DMS114 treated with DMSO at 0.1 percent for 48 hours (cell line): ENCODE results near the gene EFTUD2.
"Not testable (repeated sequence)": the region's sequence is repeated elsewhere in the genome, so short reads cannot be mapped to it uniquely, and the experiment has no call there.

Experiments used
- DNase-seq: peaks from one replicate; lab custom pipeline; 2025; ENCODE audit not compliant: unreplicated experiment; lab: John Stamatoyannopoulos, UW

Gene EFTUD2

DNA sequence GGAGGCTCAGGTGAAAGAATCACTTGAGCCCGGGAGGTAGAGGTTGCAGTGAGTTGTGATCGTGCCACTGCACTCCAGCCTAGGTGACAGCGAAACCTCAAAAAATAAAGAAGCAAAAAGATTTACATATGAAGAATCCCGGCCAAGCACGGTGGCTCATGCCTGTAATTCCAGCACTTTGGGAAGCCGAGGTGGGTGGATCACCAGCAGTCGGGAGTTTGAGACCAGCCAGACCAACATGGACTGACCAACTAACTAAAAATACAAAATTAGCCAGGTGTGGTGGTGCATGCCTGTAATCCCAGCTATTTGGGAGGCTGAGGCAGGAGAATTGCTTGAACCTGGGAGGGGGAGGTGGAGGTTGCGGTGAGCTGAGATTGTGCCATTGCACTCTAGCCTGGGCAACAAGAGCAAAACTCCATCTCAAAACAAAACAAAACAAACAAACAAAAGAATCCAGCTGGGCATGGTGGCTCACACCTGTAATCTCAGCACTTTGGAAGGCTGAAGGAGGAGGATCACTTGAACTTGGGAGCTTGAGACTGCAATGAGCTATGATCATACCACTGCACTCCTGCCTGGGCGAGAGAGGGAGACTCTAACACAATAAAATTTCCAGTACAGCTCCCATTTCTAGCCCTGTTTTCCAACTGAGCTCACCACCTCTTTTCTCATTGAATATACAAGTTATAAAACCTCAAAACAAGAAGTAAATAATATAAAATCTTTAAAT, 90.4 kb downstream of the EFTUD2 start:
- DNase-seq, result not testable (repeated sequence)

DNA sequence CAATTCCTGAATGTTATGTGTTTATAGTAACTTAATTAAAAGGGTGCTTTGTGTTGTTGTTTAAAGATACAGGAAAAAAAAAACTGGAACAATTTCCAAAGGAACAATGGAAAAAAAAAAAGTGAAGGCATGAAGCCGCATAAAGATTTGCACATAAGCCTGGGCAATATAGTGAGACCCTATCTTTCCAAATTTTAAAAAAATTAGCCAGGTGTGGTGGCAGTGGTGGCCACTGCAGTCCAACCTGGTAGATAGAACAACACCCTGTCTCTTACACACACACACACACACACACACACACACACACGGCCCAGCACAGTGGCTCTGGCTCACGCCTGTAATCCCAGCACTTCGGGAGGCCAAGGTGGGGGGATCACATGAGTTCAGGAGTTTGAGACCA, 91.1 kb downstream of the EFTUD2 start:
- no peak for DNase-seq

DNA sequence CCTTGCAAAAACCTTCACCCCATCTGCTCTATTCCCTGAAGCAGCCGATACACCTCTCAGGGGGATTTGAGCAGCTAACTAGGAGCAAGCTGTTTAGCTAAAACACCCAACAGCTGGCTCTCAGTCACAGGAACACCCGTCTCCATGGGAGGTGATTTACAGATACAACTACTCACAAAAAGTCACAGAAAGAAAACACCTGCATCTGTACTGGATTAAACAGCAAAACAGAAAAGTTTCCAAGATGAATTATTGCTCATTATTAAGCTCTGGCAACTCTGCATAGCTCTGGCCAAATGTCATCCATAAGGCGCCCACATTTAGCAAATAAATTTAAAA, 91.5 kb downstream of the EFTUD2 start:
- no peak for DNase-seq

DNA sequence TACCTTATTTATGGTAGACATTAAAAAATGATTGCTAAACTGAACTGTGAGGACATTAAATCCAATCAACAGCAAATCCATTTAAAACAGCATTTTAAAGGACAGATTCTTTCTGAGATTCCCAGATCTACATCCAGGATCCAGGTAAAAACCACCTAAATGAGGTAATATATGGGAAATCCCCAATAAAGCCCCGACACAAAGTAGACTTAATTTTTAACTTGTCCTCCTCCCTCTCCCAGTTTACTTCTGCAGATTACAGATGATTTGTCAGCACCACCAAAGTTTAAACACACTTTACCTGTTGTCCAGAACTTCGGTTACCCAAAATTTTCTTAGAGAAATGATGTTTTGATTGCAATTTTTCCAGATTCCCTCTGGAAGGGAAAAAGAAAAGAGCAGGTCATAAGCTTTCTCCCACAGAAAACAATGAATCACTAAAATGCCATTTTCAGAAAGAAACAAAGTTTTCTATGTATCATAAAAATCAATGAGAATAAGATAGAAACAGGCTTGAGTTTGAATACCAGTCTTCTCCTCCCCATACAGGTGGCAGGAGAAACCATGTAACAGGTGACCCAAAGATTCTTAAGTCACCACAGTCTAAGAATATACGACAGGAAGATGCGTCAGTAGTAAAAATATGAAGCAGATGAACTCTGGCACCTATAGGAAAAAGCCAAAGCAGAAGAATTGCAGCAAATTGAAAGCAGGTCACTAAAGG, 92.0 kb downstream of the EFTUD2 start:
- no peak for DNase-seq

DNA sequence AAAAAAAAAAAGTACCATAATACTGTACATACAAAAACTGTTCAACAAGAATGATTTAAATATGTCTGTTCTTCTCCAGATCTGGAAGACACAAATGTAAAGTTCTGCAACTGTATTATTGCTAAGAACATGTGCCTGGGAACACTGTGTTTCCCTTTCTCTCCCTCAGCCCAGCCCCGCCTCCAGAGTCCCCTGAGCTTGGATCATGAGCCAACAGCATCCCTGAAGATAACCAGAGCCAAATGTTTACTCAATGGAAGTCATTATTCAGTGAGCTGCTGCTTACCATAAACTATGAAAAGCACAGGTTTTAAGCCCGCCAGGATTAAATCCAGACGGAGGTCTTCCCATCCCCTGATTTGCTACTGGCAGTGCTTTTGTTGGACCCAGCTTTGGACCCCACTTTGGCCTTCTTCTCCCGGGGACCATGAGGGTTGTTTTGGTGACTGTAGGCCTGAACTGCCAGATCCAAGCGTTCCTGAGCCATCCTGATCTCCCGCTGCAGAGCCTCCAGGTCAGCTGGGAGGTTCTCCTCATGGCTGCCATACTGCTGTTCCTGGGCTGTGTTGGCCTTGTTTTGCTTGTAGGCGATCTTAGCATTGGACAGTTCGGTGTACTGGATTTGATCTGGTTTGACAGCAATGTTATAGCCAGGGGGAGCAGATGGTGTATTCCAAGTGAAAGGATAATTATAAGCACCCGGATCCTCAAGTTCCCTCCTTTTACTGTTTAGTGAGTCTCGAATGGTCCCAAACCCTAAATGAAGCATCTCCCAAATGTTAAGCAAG, 94.7 kb downstream of the EFTUD2 start:
- DNase-seq, result no peak

DNA sequence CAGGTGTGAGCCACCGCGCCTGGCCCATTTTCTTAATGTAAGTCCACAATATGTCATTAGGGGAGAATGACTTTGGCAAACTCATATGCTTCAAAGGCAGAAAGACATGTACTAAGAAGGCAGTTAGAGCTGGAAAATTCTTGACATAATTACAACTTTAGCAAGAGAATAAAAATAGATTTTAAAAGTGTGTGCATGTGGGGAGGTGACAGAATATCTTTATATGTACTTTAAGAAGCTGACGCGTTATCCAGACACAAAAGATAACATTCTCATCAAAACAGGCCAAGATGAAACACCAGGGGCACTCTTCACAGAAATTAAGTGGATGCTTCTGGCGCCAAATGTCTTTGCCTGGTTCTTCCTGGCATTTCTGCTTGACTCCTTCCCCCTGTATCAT, 97.4 kb downstream of the EFTUD2 start:
- no peak for DNase-seq
